ENCODE data around the gene SCAPER. TPM values are rescaled to one million over a fixed set of nuclear protein-coding genes. Genes with fewer than 3 reads are reported as not detected.

Gene SCAPER
- total RNA-seq, 2 experiments from 2014 or later: 31.4 to 32.7 TPM

DNA sequence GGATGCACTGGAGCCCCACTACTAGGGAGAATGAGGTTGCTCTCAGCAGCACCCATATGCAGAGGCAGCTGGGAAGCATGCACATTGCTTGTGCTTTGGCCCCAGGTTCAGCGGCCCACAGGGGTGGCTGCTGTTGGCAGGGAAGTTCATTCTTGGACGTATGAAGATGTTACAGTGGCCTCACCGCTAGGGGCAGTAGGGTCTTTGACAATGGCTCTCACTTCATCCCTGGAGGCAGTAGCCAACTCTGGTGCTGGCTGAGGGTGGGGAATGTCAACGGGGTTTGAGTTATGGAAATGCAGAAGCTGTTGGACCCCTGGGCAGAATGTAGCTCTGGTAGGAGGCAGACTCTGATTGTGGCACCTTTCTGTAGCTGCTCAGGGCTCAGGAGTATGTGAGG lies 279.9 kb downstream of the SCAPER start:
- Mint-ChIP-seq H3K36me3 (ENCODE audit: low read depth) (peaks cover 7% of the 10 kb centered on the region), H3K27me3 (no peaks in the 10 kb centered on the region), H3K4me3 (no peak overlapping the region), H3K9me3 (peaks cover 3% of the 10 kb centered on the region), H3K4me1 (ENCODE audit: low read depth) (no peaks in the 10 kb centered on the region), H3K27ac (no peak overlapping the region)
- no peak for DNase-seq
- POLR2A ChIA-PET: interaction anchor here (0.6 kb wide), 1 partner anchor 106 kb away, joined by 3 read pairs; no protein-coding TSS in a partner anchor
- CTCF ChIA-PET: no interaction called here
- no peak for ATAC-seq
- intact Hi-C loops (cut with micrococcal nuclease): no loop called here
- TF ChIP-seq, protein P1, sequence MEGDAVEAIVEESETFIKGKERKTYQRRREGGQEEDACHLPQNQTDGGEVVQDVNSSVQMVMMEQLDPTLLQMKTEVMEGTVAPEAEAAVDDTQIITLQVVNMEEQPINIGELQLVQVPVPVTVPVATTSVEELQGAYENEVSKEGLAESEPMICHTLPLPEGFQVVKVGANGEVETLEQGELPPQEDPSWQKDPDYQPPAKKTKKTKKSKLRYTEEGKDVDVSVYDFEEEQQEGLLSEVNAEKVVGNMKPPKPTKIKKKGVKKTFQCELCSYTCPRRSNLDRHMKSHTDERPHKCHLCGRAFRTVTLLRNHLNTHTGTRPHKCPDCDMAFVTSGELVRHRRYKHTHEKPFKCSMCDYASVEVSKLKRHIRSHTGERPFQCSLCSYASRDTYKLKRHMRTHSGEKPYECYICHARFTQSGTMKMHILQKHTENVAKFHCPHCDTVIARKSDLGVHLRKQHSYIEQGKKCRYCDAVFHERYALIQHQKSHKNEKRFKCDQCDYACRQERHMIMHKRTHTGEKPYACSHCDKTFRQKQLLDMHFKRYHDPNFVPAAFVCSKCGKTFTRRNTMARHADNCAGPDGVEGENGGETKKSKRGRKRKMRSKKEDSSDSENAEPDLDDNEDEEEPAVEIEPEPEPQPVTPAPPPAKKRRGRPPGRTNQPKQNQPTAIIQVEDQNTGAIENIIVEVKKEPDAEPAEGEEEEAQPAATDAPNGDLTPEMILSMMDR (IDR thresholded peaks at IDR 0.05): no peak

DNA sequence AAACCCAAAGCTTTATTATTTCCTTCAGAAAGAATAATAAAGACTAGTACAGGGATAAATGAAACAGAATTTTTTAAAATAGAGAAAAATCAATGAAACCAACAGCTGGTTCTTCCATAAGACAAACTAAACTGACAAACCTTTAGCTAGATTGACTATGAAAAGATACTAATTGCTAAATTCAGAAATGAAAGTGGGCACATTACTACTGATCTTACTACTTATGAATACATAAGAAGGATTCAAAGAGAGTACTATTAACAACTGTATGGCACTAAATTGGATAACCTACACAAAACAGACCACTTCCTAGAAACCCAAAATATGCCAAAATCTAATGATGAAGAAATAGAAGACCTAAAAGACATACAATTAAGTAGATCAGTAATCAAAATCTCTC lies 290.4 kb downstream of the SCAPER start:
- Mint-ChIP-seq H3K4me1 (ENCODE audit: low read depth) (peaks cover 2% of the 10 kb centered on the region), H3K36me3 (ENCODE audit: low read depth) (peaks cover 43% of the 10 kb centered on the region), H3K4me3 (no peak overlapping the region), H3K27me3 (no peaks in the 10 kb centered on the region), H3K9me3 (peaks cover 14% of the 10 kb centered on the region), H3K27ac (no peak overlapping the region)
- POLR2A ChIA-PET: no interaction called here
- DNase-seq (no peak), ATAC-seq (no peak)
- TF ChIP-seq, protein P1 (IDR thresholded peaks at IDR 0.05): no peak
- intact Hi-C loops (cut with micrococcal nuclease): no loop called here
- CTCF ChIA-PET: interaction anchor here (0.6 kb wide), 1 partner anchor 116 kb away, joined by 3 read pairs; no protein-coding TSS in a partner anchor

DNA sequence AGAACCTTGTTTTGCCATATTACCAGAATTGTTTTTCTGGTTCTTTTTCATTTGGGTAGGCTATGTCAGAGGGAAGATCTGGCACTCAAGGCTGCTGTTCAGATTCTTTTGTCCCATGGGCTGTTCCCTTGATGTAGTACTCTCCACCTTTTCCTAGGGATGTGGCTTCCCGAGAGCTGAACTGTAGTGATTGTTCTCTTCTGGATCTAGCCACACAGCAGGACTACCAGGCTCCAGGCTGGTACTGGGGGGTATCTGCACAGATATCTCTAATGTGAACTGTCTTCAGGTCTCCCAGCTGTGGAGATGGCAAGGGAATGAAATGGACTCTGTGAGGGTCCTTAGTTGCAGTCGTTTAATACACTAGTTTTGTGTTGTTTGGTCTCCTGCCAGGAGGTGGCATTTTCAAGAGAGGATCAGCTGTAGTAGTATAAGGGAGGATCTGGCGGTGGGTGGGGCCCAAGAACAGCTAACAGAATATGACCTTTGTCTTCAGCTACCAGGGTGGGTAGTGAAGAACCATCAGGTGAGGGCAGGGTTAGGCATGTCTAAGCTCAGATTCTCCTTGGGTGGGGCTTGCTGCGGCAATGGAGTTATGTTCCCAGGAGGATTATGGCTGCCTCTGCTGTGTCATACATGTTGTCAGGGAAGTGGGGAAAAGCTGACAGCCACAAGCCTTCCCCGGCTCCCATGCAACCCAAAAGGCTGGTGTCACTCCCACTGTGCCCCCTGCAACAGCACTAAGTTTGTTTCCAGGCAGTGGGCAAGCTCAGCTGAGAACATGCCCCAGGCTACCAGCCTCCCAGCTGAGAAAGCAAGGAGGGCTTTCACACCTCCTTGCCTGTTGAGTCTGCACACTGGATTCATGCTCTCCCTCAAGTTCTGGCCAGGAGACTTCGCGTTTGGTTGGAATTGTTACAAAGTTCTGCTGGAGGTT lies 316.1 kb downstream of the SCAPER start:
- TF ChIP-seq, protein P1 (IDR thresholded peaks at IDR 0.05): no peak
- H3K36me3 Mint-ChIP-seq (ENCODE audit: low read depth): no peaks in the 10 kb centered on the region
- ATAC-seq (no peak), DNase-seq (no peak)
- H3K27ac Mint-ChIP-seq: no peak overlapping the region
- POLR2A ChIA-PET: no interaction called here
- no peaks in the 10 kb centered on the region for H3K27me3 Mint-ChIP-seq
- intact Hi-C loops (cut with micrococcal nuclease): no loop called here
- H3K4me3 Mint-ChIP-seq: no peak overlapping the region
- no peaks in the 10 kb centered on the region for H3K4me1 Mint-ChIP-seq (ENCODE audit: low read depth)
- H3K9me3 Mint-ChIP-seq: no peaks in the 10 kb centered on the region
- CTCF ChIA-PET: no interaction called here

DNA sequence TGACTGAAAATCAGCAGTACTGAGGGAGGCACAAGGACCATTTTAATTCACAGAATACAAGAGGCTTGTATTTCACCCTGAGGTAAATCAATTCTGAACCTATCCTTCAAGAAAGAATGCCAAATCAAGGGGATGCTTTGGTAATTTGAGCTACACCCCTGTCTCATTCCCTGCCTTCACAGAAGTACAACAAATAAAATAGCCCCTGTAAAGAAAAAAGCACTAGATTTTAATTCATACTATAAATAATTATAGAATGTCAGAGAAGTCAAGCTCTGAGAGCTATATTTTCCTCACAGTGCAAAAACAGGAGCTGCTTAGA lies 319.6 kb downstream of the SCAPER start:
- ChIA-PET POLR2A (no interaction called here), CTCF (no interaction called here)
- Mint-ChIP-seq H3K36me3 (ENCODE audit: low read depth) (peaks cover 16% of the 10 kb centered on the region), H3K27ac (no peak overlapping the region), H3K4me1 (ENCODE audit: low read depth) (no peaks in the 10 kb centered on the region), H3K9me3 (peaks cover 13% of the 10 kb centered on the region), H3K27me3 (no peaks in the 10 kb centered on the region), H3K4me3 (no peak overlapping the region)
- TF ChIP-seq, protein P1 (IDR thresholded peaks at IDR 0.05): no peak
- ATAC-seq (no peak), DNase-seq (no peak)
- intact Hi-C loops (cut with micrococcal nuclease): no loop called here

DNA sequence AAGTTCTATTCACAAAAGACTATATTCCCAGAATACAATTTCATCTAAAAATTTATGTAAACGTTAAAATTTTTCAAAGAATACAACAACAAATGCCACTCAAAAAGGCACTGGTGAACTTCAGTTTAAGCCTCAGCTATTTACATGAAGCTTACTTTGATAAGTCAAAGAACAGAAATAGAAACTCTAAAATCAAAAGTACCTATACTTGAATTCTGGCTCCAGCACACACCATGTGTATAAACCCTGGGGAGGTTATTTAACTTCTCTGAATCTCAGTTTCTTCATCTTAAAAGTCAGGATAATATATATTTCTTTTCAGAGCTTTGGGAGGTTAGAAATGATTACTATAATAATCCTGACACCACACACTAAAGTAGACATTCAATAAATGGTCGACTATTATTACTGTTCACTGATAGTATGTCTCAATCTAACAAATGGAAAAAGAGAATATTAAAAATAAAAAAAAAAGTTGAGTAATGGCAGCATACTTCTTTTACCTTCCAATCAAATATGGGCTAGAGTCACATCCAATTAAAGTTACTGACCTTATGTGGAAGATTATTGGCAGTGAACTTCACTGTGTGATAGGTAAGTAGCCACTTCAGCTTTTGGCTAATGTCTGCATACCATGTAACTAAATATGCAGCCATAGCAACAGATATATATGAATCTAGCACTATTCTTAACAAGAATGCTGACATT lies 320.1 kb downstream of the SCAPER start:
- ChIA-PET CTCF (no interaction called here), POLR2A (no interaction called here)
- Mint-ChIP-seq H3K27me3 (no peaks in the 10 kb centered on the region), H3K4me1 (ENCODE audit: low read depth) (no peaks in the 10 kb centered on the region), H3K36me3 (ENCODE audit: low read depth) (peaks cover 16% of the 10 kb centered on the region), H3K27ac (no peak overlapping the region), H3K4me3 (no peak overlapping the region), H3K9me3 (peaks cover 13% of the 10 kb centered on the region)
- ATAC-seq (no peak), DNase-seq (no peak)
- intact Hi-C loops (cut with micrococcal nuclease): no loop called here
- TF ChIP-seq, protein P1 (IDR thresholded peaks at IDR 0.05): no peak
